Trophoblast cell (in vitro differentiated cells and primary cell): ENCODE results near the gene ALLC.

Experiments used
- DNase-seq, 2 donors: peaks; one replicate each; pipeline ENCODE4 v3.0.0-alpha.2; 2016
- H2AFZ ChIP-seq: 2 replicates; pipeline ENCODE4 v1.6.1; 2013; ENCODE audit warnings: low read length, moderate library complexity, mild to moderate bottlenecking; ENCODE audit not compliant: insufficient read depth, poor library complexity
- H2AK5ac ChIP-seq: 2 replicates; pipeline ENCODE4 v1.6.1; 2013; ENCODE audit warnings: mild to moderate bottlenecking, low read length
- H2BK120ac ChIP-seq: 2 replicates; pipeline ENCODE4 v1.6.1; 2013; ENCODE audit warnings: low read length, mild to moderate bottlenecking, moderate library complexity; ENCODE audit not compliant: insufficient read depth, poor library complexity
- H2BK12ac ChIP-seq: 2 replicates; pipeline ENCODE4 v1.6.1; 2013; ENCODE audit warnings: mild to moderate bottlenecking, low read length, moderate library complexity
- H2BK5ac ChIP-seq: 2 replicates; pipeline ENCODE4 v1.6.1; 2013; ENCODE audit warnings: low read length, low read depth, moderate library complexity, mild to moderate bottlenecking; ENCODE audit not compliant: poor library complexity
- H3K14ac ChIP-seq: 2 replicates; pipeline ENCODE4 v1.6.1; 2013; ENCODE audit warnings: mild to moderate bottlenecking, low read length
- H3K18ac ChIP-seq: 2 replicates; pipeline ENCODE4 v1.6.1; 2013; ENCODE audit warnings: mild to moderate bottlenecking, low read length
- H3K23ac ChIP-seq: 2 replicates; pipeline ENCODE4 v1.6.1; 2013; ENCODE audit warnings: low read length
- H3K27ac ChIP-seq: 2 replicates; pipeline ENCODE4 v1.5.1; 2013; ENCODE audit warnings: low read depth, mild to moderate bottlenecking, inconsistent platforms, low read length, moderate library complexity
- H3K27me3 ChIP-seq: 2 replicates; pipeline ENCODE4 v1.6.1; 2013; ENCODE audit warnings: inconsistent platforms, mild to moderate bottlenecking, low read length, moderate library complexity; ENCODE audit not compliant: insufficient read depth
- H3K36me3 ChIP-seq, 2 experiments: 1 replicate in 1 of 2; 2 replicates in 1 of 2; pipeline ENCODE4 v1.6.1; 2013; ENCODE audit warnings: low read length in 2 of 2, mild to moderate bottlenecking in 2 of 2, moderate library complexity in 1 of 2; ENCODE audit not compliant: insufficient read depth in 2 of 2, control insufficient read depth in 1 of 2
- H3K4ac ChIP-seq: 2 replicates; pipeline ENCODE4 v1.6.1; 2013; ENCODE audit warnings: low read depth, mild to moderate bottlenecking, low read length, moderate library complexity
- H3K4me1 ChIP-seq, 2 experiments: 1 replicate in 1 of 2; 2 replicates in 1 of 2; pipeline ENCODE4 v1.6.1; 2013; ENCODE audit warnings: low read length in 2 of 2, mild to moderate bottlenecking in 2 of 2, moderate library complexity in 1 of 2; ENCODE audit not compliant: insufficient read depth in 2 of 2, control insufficient read depth in 1 of 2
- H3K4me2 ChIP-seq: 2 replicates; pipeline ENCODE4 v1.6.1; 2013; ENCODE audit warnings: inconsistent platforms, mild to moderate bottlenecking, low read length, moderate library complexity
- H3K4me3 ChIP-seq: 2 replicates; pipeline ENCODE4 v1.5.1; 2013; ENCODE audit warnings: mild to moderate bottlenecking, low read depth, low read length, inconsistent platforms
- H3K79me1 ChIP-seq: one replicate; pipeline ENCODE4 v1.6.1; 2013; ENCODE audit warnings: low read length
- H3K79me2 ChIP-seq: 2 replicates; pipeline ENCODE4 v1.6.1; 2013; ENCODE audit warnings: low read length, mild to moderate bottlenecking; ENCODE audit not compliant: control insufficient read depth, insufficient read depth, poor library complexity
- H3K9ac ChIP-seq: 2 replicates; pipeline ENCODE4 v1.6.1; 2013; ENCODE audit warnings: mild to moderate bottlenecking, low read length
- H3K9me3 ChIP-seq: 2 replicates; pipeline ENCODE4 v1.6.1; 2013; ENCODE audit warnings: low read depth, mild to moderate bottlenecking, control low read depth, inconsistent platforms, low read length; ENCODE audit not compliant: insufficient read depth
- H4K12ac ChIP-seq: 2 replicates; pipeline ENCODE4 v1.6.1; 2013; ENCODE audit warnings: low read depth, mild to moderate bottlenecking, low read length, moderate library complexity
- H4K8ac ChIP-seq: 2 replicates; pipeline ENCODE4 v1.6.1; 2013; ENCODE audit warnings: low read depth, mild to moderate bottlenecking, low read length, moderate library complexity
- H4K91ac ChIP-seq: one replicate; pipeline ENCODE4 v1.6.1; 2013; ENCODE audit warnings: low read depth, mild to moderate bottlenecking, low read length, moderate library complexity
- WGBS: extraction: QIAGEN DNeasy Blood & Tissue Kit; methylation state at CpG from one replicate; pipeline ENCODE4 v1.1.7; 2013; ENCODE audit warnings: missing lambda C conversion rate; ENCODE audit not compliant: insufficient read length, insufficient coverage; ENCODE audit errors: extremely low coverage; 5-methylcytosine and 5-hydroxymethylcytosine counted together

Gene ALLC

DNA sequence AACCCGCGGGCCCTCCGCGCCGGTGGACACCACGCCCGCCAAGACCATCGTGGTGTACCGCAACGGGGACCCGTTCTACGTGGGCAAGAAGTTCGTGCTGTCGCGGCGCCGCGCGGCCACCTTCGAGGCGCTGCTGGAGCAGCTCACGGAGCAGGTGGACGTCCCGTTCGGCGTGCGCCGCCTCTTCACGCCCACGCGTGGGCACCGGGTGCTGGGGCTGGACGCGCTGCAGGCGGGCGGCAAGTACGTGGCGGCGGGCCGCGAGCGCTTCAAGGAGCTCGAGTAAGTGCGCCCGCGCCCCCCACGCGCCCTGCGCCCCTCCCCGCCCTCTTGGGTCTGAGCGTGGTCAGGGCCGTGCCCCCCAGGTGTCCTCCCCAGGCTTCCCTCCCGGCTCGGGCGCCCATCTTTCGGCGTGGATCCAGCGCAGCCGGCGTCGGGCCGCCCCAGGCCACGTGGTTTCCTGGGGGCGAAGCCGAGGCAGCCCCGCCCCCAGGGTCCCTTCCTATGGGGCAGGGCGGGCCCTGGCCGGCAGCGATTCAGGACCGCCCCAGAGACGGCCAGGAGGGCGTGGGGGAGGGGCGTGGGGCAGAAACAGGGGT lies 45.9 kb downstream of the ALLC start:
- Histone ChIP-seq H2BK120ac (no peak overlapping the region), H3K79me2 (no peaks in the 10 kb centered on the region), H3K4me3 (no peak overlapping the region), H2AK5ac (no peak overlapping the region), H3K23ac (no peak overlapping the region), H2BK5ac (no peak overlapping the region), H3K4me2 (no peak overlapping the region), H3K27ac (no peak overlapping the region), H3K4ac (no peak overlapping the region), H4K91ac (no peak overlapping the region), H4K12ac (no peak overlapping the region), H3K9ac (no peak overlapping the region), H2BK12ac (no peak overlapping the region), H3K27me3 (no peaks in the 10 kb centered on the region), H4K8ac (no peak overlapping the region), H3K14ac (no peak overlapping the region), H3K4me1 (no peaks in the 10 kb centered on the region), H3K9me3 (peaks cover 4% of the 10 kb centered on the region), H3K79me1 (no peaks in the 10 kb centered on the region), H3K18ac (no peak overlapping the region), H3K36me3 (no peaks in the 10 kb centered on the region), H2AFZ (no peak overlapping the region)
- WGBS: no CpG with 5 or more reads among the region's 73 CpGs
- no peak for DNase-seq

DNA sequence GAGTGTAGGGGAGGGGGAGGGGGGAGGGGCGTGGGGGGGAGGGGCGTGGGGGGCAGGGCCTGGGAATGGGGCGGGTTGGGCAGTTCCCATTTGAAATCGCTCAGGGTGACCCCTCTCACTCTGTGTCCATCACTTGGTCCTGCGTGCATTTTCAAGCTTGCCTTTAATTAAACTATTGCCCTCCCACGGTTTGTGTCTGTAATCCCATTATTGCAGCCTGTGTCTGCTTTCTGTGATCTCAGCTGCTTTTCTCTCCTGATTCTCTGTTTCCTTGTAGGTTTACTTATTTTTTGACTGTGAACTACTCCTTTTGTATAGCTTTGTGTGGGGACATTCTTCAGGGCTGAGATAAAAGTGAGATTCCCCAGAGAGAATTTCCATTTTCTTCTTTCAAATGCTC lies 46.7 kb downstream of the ALLC start:
- no peak overlapping the region for H2AK5ac ChIP-seq
- H2BK120ac ChIP-seq: no peak overlapping the region
- H3K14ac ChIP-seq: no peak overlapping the region
- H4K8ac ChIP-seq: no peak overlapping the region
- no peak overlapping the region for H3K23ac ChIP-seq
- no peak overlapping the region for H2AFZ ChIP-seq
- H3K79me1 ChIP-seq: no peaks in the 10 kb centered on the region
- H3K9me3 ChIP-seq: peaks cover 4% of the 10 kb centered on the region
- no peaks in the 10 kb centered on the region for H3K79me2 ChIP-seq
- H4K12ac ChIP-seq: no peak overlapping the region
- no CpG with 5 or more reads among the region's 6 CpGs for WGBS
- H3K27ac ChIP-seq: no peak overlapping the region
- no peak overlapping the region for H3K9ac ChIP-seq
- no peak overlapping the region for H4K91ac ChIP-seq
- no peak overlapping the region for H3K4me3 ChIP-seq
- no peaks in the 10 kb centered on the region for H3K36me3 ChIP-seq
- H3K4me2 ChIP-seq: no peak overlapping the region
- H3K27me3 ChIP-seq: no peaks in the 10 kb centered on the region
- no peak overlapping the region for H2BK12ac ChIP-seq
- no peaks in the 10 kb centered on the region for H3K4me1 ChIP-seq
- H3K18ac ChIP-seq: no peak overlapping the region
- DNase-seq: no peak
- no peak overlapping the region for H2BK5ac ChIP-seq
- H3K4ac ChIP-seq: no peak overlapping the region

DNA sequence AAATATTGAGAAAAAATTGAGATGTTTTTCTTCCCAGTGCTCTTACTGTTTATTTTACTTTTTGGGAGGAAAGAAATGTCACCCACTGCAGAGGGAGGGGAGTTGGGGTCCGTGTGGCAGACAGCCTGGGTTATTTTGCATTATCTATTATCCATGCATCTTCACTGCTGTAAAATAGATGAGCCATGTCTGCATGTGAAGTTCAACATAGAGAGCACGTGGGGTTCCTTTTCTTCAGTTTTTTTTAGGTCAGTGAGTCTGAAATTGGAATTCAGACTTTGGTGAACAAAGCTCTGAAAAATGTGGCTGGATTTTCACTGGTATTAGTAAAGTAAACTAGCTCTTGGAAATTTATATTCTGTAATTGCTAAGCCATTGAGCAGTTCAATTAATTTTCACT lies 47.8 kb downstream of the ALLC start:
- Histone ChIP-seq H3K9ac (no peak overlapping the region), H4K91ac (no peak overlapping the region), H3K23ac (no peak overlapping the region), H2BK12ac (no peak overlapping the region), H4K8ac (no peak overlapping the region), H2AK5ac (no peak overlapping the region), H3K4me2 (no peak overlapping the region), H3K36me3 (no peaks in the 10 kb centered on the region), H2AFZ (no peak overlapping the region), H3K27me3 (no peaks in the 10 kb centered on the region), H3K4ac (no peak overlapping the region), H2BK120ac (no peak overlapping the region), H3K79me1 (no peaks in the 10 kb centered on the region), H3K14ac (no peak overlapping the region), H3K4me1 (no peaks in the 10 kb centered on the region), H3K18ac (no peak overlapping the region), H3K4me3 (no peak overlapping the region), H3K79me2 (no peaks in the 10 kb centered on the region), H4K12ac (no peak overlapping the region), H3K9me3 (peaks cover 4% of the 10 kb centered on the region), H3K27ac (no peak overlapping the region), H2BK5ac (no peak overlapping the region)
- no peak for DNase-seq
- no CpG with 5 or more reads among the region's 2 CpGs for WGBS

DNA sequence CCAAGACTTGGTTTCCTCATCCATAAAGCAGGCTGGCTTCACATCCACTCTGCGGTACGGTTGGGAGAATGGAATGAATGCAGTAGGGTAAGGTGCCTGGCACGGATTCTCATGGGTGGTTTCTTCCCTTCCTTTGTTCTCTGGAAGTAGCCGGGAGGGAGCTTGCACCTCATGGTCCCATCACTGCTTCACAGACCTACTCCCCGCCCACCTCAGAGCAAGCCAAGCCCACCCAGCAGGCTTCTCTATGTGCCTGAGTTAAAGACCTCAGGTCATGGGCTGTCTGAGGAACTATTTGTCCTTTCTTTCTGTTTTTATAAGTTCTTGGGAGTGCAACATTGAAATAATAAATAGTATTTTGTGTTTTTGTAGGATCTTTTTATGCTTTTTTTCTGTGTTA lies 48.9 kb downstream of the ALLC start:
- Histone ChIP-seq H3K36me3 (no peaks in the 10 kb centered on the region), H4K8ac (no peak overlapping the region), H3K4me3 (no peak overlapping the region), H3K27me3 (no peaks in the 10 kb centered on the region), H3K23ac (no peak overlapping the region), H3K79me1 (no peaks in the 10 kb centered on the region), H3K14ac (no peak overlapping the region), H4K12ac (no peak overlapping the region), H2BK12ac (no peak overlapping the region), H2BK5ac (no peak overlapping the region), H3K4ac (no peak overlapping the region), H3K18ac (no peak overlapping the region), H3K79me2 (no peaks in the 10 kb centered on the region), H3K27ac (no peak overlapping the region), H3K9me3 (peaks cover 4% of the 10 kb centered on the region), H3K4me2 (no peak overlapping the region), H3K4me1 (no peaks in the 10 kb centered on the region), H3K9ac (no peak overlapping the region), H4K91ac (no peak overlapping the region), H2AK5ac (no peak overlapping the region), H2BK120ac (no peak overlapping the region), H2AFZ (no peak overlapping the region)
- WGBS: no CpG with 5 or more reads among the region's 5 CpGs
- no peak for DNase-seq
